HG03175 (cell line): ENCODE results near the gene ANKRD2.
"Not testable (repeated sequence)": the region's sequence is repeated elsewhere in the genome, so short reads cannot be mapped to it uniquely, and the experiment has no call there.

ENCODE experiments used
- ATAC-seq: cut with Tn5 transposase; IDR thresholded peaks from one replicate; pipeline ENCODE4 v1.9.1; 2021; ENCODE audit warnings: mild to moderate bottlenecking, moderate library complexity; ENCODE audit not compliant: unreplicated experiment

Gene ANKRD2

GRCh38 chr10:97546456-97547270, 25.9 kb upstream of the ANKRD2 start:
- no peak for ATAC-seq

- no peak for ATAC-seq
Observed at GRCh38 chr10:97547271-97547600, 25.3 kb upstream of the ANKRD2 start.

- no peak for ATAC-seq
Observed at GRCh38 chr10:97547962-97548361, 24.6 kb upstream of the ANKRD2 start.

- ATAC-seq = no peak
Observed at GRCh38 chr10:97548828-97549455, 23.6 kb upstream of the ANKRD2 start.

- no peak for ATAC-seq
Observed at GRCh38 chr10:97549587-97550322, 22.8 kb upstream of the ANKRD2 start.

- ATAC-seq = no peak
Observed at GRCh38 chr10:97550336-97551149, 22.0 kb upstream of the ANKRD2 start.

GRCh38 chr10:97551271-97551670, 21.3 kb upstream of the ANKRD2 start:
- no peak for ATAC-seq

GRCh38 chr10:97553575-97554031, 19.0 kb upstream of the ANKRD2 start:
- ATAC-seq = no peak

GRCh38 chr10:97554336-97554735, 18.2 kb upstream of the ANKRD2 start:
- ATAC-seq = not testable (repeated sequence)

- not testable (repeated sequence) for ATAC-seq
Observed at GRCh38 chr10:97555541-97555940, 17.0 kb upstream of the ANKRD2 start.

GRCh38 chr10:97560731-97561381, 11.7 kb upstream of the ANKRD2 start:
- not testable (repeated sequence) for ATAC-seq

GRCh38 chr10:97561386-97562077, 11.0 kb upstream of the ANKRD2 start:
- ATAC-seq = not testable (repeated sequence)

- ATAC-seq = not testable (repeated sequence)
Observed at GRCh38 chr10:97562329-97562728, 10.2 kb upstream of the ANKRD2 start.

GRCh38 chr10:97563337-97563736, 9.2 kb upstream of the ANKRD2 start:
- no peak for ATAC-seq

GRCh38 chr10:97564776-97565175, 7.8 kb upstream of the ANKRD2 start:
- no peak for ATAC-seq

- no peak for ATAC-seq
Observed at GRCh38 chr10:97566336-97566996, 6.1 kb upstream of the ANKRD2 start.

- no peak for ATAC-seq
Observed at GRCh38 chr10:97567891-97568290, 4.7 kb upstream of the ANKRD2 start.

- no peak for ATAC-seq
Observed at GRCh38 chr10:97570146-97570788, 2.3 kb upstream of the ANKRD2 start.
